Measurements from ENCODE around the gene IGFBP4. TPM values are rescaled to one million over a fixed set of nuclear protein-coding genes. Genes with fewer than 3 reads are reported as not detected.
A peak's percentile ranks its signal among the peaks of the same experiment; 100 is the strongest.

IGFBP4 gene
- total and polyA plus RNA-seq, 7 donors: 44.2 to 106 (median 65.1) TPM

DNA sequence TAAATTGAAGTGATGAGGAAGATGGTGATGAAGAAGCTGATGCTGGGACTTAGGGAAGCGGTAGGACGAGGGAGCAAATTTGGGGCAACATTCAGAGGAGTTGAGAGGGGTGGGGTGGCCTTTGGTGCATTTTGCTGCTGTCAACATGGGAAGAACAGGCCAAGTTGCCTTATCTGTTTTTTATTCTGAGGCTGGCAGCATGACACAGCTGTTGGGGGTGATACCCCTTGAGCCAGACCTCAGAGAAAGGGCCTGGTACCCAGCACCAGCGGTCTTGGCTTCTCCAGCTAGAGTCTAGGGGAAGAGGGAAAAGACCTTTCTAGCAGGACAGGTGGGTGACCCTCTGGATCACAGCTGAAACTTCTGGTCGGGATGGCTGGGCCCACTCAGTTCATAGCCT is 4.6 kb downstream of the IGFBP4 start:
- peak overlapping the region; percentile 78 for H3K4me3 ChIP-seq
- TF ChIP-seq, protein P1, sequence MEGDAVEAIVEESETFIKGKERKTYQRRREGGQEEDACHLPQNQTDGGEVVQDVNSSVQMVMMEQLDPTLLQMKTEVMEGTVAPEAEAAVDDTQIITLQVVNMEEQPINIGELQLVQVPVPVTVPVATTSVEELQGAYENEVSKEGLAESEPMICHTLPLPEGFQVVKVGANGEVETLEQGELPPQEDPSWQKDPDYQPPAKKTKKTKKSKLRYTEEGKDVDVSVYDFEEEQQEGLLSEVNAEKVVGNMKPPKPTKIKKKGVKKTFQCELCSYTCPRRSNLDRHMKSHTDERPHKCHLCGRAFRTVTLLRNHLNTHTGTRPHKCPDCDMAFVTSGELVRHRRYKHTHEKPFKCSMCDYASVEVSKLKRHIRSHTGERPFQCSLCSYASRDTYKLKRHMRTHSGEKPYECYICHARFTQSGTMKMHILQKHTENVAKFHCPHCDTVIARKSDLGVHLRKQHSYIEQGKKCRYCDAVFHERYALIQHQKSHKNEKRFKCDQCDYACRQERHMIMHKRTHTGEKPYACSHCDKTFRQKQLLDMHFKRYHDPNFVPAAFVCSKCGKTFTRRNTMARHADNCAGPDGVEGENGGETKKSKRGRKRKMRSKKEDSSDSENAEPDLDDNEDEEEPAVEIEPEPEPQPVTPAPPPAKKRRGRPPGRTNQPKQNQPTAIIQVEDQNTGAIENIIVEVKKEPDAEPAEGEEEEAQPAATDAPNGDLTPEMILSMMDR (IDR thresholded peaks at IDR 0.05): no peak

DNA sequence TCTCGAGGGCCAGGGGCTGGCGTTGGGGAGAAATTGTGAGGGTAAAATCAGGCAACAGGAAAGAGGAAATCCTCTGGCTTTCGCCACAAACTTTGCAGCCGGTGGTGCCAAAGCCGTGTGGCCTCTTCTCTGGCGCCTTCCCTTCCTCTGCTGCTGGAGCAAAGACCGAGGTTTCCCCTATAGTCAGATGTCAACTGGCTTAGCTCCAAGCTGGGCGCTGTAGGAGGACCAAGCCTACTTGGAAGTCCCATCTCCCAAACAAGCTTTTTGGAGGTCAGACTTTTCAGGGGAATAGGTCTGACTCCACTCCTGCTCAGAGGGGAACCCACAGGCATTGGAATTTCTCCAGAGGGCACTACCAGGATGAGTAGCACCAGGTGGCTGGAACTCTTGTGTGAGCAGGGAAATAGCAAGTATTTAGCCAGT is 5.0 kb downstream of the IGFBP4 start:
- ATAC-seq (no peak), DNase-seq (peak; percentile 40 to 62)
- Histone ChIP-seq H3K36me3 (ENCODE audit: insufficient read depth in 1 of 2, low read depth in 1 of 2) (peaks cover 0 to 11% of the 10 kb centered on the region in 2 donors), H3K27me3 (ENCODE audit: insufficient read depth in 3 of 3, low read length in 2 of 3) (peaks cover 0 to 7% (median 0%) of the 10 kb centered on the region in 3 donors), H3K4me1 (peaks cover 34% of the 10 kb centered on the region), H3K27ac (no peak overlapping the region), H3K4me3 (peak overlapping the region; percentile 78), H3K9me3 (no peaks in the 10 kb centered on the region)
- WGBS, 3 donors: 35 to 42% (median 42%) methylated on average over 8 of the region's 8 CpGs
- TF ChIP-seq, protein P1 (IDR thresholded peaks at IDR 0.05): no peak
- intact Hi-C loops (cut with DNase I): no loop called here

More for the DNA sequence above, 4.6 kb downstream of the IGFBP4 start:
- Histone ChIP-seq H3K27ac (no peak overlapping the region), H3K4me1 (peaks cover 34% of the 10 kb centered on the region), H3K27me3 (ENCODE audit: insufficient read depth in 3 of 3, low read length in 2 of 3) (peaks cover 0 to 7% (median 0%) of the 10 kb centered on the region in 3 donors), H3K9me3 (no peaks in the 10 kb centered on the region), H3K36me3 (ENCODE audit: insufficient read depth in 1 of 2, low read depth in 1 of 2) (peaks cover 0 to 7% of the 10 kb centered on the region in 2 donors)
- 65 to 67% (median 65%) methylated on average over 4 of the region's 4 CpGs for WGBS, 3 donors
- DNase-seq (no peak), ATAC-seq (no peak)
- intact Hi-C loops (cut with DNase I): no loop called here

DNA sequence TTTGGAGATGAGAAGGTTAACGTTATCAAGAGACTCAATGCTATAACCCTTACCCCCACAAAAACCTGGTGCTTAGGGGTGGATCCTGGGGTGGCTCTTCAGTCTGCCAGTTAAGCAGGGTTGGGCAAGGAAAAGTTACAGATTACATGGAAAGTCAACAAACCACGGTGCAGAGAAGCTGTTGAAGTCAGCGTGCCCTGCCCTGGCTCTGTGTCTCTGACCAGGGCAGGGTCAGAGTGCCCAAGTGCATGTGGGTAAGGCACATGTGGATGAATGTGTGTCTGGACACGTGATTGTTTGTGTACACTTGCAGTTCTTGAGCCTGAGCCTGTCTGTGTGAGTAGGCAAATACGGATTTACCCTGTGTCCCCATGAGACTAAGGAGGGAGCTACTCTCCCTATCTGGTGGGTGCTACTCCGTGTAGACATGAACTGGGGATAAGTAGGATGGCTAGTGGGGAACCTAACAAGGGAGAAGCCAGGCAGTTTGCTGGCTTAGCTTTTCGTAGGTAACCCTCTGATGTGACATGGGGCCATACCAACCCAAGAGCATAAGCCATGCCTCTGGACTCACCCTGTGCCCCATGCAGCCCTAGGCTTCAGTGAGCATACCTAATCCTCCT is 5.5 kb downstream of the IGFBP4 start:
- intact Hi-C loops (cut with DNase I): no loop called here
- TF ChIP-seq, protein P1 (IDR thresholded peaks at IDR 0.05): no peak
- Histone ChIP-seq H3K27me3 (ENCODE audit: insufficient read depth in 3 of 3, low read length in 2 of 3) (peaks cover 0 to 6% (median 0%) of the 10 kb centered on the region in 3 donors), H3K4me3 (peak overlapping the region; percentile 78), H3K9me3 (no peaks in the 10 kb centered on the region), H3K4me1 (peaks cover 34% of the 10 kb centered on the region), H3K36me3 (ENCODE audit: insufficient read depth in 1 of 2, low read depth in 1 of 2) (peaks cover 0 to 15% of the 10 kb centered on the region in 2 donors), H3K27ac (peak overlapping the region; percentile 30)
- no peak for ATAC-seq
- DNase-seq: no peak
- 39 to 49% (median 41%) methylated on average over 7 of the region's 7 CpGs for WGBS, 3 donors

DNA sequence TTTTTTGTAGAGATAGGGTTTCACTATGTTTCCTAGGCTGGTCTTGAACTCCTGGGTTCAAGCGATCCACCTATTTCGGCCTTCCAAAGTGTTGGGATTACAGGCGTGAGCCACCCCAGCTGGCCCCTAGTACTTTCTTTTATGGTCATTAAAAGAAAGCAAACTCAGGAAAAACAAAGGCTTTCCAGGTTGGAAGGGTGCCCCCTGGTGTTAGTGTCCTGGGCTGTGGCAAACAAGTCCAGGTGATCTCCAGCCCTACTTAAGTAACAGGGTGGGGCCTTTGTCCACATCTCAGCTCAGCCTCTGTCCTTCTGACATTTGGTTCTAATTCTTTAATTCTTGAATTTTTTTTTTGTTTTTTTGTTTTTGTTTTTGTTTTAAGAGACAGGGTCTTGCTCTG is 6.9 kb downstream of the IGFBP4 start:
- peaks cover 0 to 27% of the 10 kb centered on the region in 2 donors for H3K36me3 ChIP-seq (ENCODE audit: insufficient read depth in 1 of 2, low read depth in 1 of 2)
- no peaks in the 10 kb centered on the region for H3K9me3 ChIP-seq
- intact Hi-C loops (cut with DNase I): no loop called here
- peaks cover 34% of the 10 kb centered on the region for H3K4me1 ChIP-seq
- no peak overlapping the region for H3K27ac ChIP-seq
- ATAC-seq (no peak), DNase-seq (no peak)
- TF ChIP-seq, protein P1 (IDR thresholded peaks at IDR 0.05): peak; percentile 24
- no peak overlapping the region for H3K4me3 ChIP-seq
- WGBS, 3 donors: 76 to 80% (median 79%) methylated on average over 3 of the region's 3 CpGs
- no peaks in the 10 kb centered on the region for H3K27me3 ChIP-seq (ENCODE audit: insufficient read depth in 3 of 3, low read length in 2 of 3)

All from psoas muscle (tissue), 8 donors.